HL-60 (cell line): ENCODE data around the gene EAF1.

Experiments used
- DNase-seq, 2 experiments: peaks; one replicate each; pipeline ENCODE4 v3.0.0-alpha.2; 2010 to 2020; ENCODE audit warnings: low read depth in 1 of 2, low spot score in 1 of 2
- H3K27ac ChIP-seq: fragments of 250-450 bp; sonication (Bioruptor Pico); replicated peaks from 2 replicates; pipeline ENCODE4 v1.5.1; 2020; ENCODE audit warnings: mild to moderate bottlenecking, moderate library complexity
- H3K27me3 ChIP-seq: fragments of 250-450 bp; sonication (Bioruptor Pico); 2 replicates; pipeline ENCODE4 v1.5.1; 2021; ENCODE audit warnings: mild to moderate bottlenecking, moderate library complexity; ENCODE audit not compliant: insufficient read depth, poor library complexity, severe bottlenecking
- H3K4me3 ChIP-seq: replicated peaks from 2 replicates; pipeline ENCODE4 v1.5.1; 2011; ENCODE audit warnings: mild to moderate bottlenecking, control low read depth, low read length; ENCODE audit not compliant: insufficient read depth
- GABPA ChIP-seq: IDR thresholded peaks from 2 replicates; pipeline ENCODE4 v1.6.1; 2012; ENCODE audit warnings: low read depth
- POLR2AphosphoS5 ChIP-seq: IDR thresholded peaks from 2 replicates; pipeline ENCODE4 v1.6.1; 2012; ENCODE audit warnings: low read depth
- SPI1 ChIP-seq: IDR thresholded peaks from 2 replicates; pipeline ENCODE4 v1.6.1; 2012; ENCODE audit warnings: low read depth, mild to moderate bottlenecking, borderline replicate concordance
- TF ChIP-seq, protein P1 (sequence below): IDR thresholded peaks from 2 replicates; pipeline ENCODE4 v1.6.1; 2012; ENCODE audit warnings: low read depth; ENCODE audit not compliant: insufficient replicate concordance
- TF ChIP-seq, protein P2 (sequence below): IDR thresholded peaks from one replicate; pipeline ENCODE4 v1.5.1; 2011; ENCODE audit warnings: low read length, control low read depth, inconsistent platforms; ENCODE audit not compliant: insufficient read depth

EAF1 gene

DNA sequence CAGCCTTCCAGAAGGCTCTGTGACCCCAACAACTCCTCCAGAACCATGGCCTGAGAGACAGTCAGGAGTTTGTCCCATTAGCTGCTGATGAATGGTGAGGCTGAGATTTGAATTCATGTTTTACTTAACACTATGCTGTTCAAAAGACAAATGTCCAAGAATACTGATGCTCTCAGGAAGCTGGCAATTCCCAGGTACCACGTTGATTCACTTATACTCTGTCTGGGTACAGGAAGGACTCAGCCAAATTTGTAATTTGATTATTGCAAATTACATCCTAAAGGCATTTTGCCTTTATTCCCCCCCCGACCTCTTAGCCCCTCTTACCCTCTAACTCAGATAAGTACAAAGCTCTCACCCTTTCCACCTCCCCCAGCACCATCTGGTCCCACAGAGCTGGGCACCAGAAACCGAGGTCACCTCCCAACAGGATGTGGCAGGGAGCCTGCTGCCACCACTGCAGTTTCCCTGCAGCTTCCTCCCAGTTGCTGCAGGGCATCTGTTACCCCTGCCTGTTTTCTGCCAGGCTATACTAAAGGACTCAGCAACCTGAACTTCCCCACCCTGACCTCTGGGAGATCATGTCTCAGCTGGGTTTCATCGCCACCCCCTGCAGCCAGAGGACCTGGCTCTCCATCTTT, 33.6 kb downstream of the EAF1 start:
- DNase-seq: peak; percentile 39 to 53
- TF ChIP-seq GABPA: no peak
- TF ChIP-seq SPI1: peak; percentile 33; the same call in 1 of the 2 replicates
- TF ChIP-seq POLR2AphosphoS5: peak; percentile 65
- TF ChIP-seq, protein P1, sequence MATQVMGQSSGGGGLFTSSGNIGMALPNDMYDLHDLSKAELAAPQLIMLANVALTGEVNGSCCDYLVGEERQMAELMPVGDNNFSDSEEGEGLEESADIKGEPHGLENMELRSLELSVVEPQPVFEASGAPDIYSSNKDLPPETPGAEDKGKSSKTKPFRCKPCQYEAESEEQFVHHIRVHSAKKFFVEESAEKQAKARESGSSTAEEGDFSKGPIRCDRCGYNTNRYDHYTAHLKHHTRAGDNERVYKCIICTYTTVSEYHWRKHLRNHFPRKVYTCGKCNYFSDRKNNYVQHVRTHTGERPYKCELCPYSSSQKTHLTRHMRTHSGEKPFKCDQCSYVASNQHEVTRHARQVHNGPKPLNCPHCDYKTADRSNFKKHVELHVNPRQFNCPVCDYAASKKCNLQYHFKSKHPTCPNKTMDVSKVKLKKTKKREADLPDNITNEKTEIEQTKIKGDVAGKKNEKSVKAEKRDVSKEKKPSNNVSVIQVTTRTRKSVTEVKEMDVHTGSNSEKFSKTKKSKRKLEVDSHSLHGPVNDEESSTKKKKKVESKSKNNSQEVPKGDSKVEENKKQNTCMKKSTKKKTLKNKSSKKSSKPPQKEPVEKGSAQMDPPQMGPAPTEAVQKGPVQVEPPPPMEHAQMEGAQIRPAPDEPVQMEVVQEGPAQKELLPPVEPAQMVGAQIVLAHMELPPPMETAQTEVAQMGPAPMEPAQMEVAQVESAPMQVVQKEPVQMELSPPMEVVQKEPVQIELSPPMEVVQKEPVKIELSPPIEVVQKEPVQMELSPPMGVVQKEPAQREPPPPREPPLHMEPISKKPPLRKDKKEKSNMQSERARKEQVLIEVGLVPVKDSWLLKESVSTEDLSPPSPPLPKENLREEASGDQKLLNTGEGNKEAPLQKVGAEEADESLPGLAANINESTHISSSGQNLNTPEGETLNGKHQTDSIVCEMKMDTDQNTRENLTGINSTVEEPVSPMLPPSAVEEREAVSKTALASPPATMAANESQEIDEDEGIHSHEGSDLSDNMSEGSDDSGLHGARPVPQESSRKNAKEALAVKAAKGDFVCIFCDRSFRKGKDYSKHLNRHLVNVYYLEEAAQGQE: no peak
- TF ChIP-seq, protein P2, sequence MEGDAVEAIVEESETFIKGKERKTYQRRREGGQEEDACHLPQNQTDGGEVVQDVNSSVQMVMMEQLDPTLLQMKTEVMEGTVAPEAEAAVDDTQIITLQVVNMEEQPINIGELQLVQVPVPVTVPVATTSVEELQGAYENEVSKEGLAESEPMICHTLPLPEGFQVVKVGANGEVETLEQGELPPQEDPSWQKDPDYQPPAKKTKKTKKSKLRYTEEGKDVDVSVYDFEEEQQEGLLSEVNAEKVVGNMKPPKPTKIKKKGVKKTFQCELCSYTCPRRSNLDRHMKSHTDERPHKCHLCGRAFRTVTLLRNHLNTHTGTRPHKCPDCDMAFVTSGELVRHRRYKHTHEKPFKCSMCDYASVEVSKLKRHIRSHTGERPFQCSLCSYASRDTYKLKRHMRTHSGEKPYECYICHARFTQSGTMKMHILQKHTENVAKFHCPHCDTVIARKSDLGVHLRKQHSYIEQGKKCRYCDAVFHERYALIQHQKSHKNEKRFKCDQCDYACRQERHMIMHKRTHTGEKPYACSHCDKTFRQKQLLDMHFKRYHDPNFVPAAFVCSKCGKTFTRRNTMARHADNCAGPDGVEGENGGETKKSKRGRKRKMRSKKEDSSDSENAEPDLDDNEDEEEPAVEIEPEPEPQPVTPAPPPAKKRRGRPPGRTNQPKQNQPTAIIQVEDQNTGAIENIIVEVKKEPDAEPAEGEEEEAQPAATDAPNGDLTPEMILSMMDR: no peak
- H3K27ac ChIP-seq: no peak overlapping the region
- no peak overlapping the region for H3K4me3 ChIP-seq
- H3K27me3 ChIP-seq: no peaks in the 10 kb centered on the region

DNA sequence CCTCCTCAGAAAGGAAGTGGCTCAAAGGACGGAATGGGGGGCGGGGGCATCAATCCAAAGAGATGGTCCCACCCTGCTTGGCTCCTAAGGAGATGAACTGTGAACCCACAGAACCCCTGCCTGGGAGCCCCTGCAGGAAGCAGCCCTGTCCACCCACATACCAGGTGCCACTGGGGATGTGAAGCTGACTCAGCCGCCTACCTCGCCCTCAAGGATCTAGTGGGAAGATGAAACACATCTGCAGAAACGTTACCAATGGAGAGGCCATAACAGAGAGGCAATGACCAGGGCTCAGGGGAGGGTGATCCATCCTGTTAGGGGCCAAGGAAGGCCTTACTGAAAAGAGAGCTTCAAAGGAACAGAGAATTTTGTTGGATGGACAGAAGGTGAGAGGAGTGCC, 35.1 kb downstream of the EAF1 start:
- Histone ChIP-seq H3K4me3 (no peak overlapping the region), H3K27me3 (no peaks in the 10 kb centered on the region), H3K27ac (no peak overlapping the region)
- no peak for DNase-seq
- TF ChIP-seq GABPA (no peak), POLR2AphosphoS5 (no peak)

DNA sequence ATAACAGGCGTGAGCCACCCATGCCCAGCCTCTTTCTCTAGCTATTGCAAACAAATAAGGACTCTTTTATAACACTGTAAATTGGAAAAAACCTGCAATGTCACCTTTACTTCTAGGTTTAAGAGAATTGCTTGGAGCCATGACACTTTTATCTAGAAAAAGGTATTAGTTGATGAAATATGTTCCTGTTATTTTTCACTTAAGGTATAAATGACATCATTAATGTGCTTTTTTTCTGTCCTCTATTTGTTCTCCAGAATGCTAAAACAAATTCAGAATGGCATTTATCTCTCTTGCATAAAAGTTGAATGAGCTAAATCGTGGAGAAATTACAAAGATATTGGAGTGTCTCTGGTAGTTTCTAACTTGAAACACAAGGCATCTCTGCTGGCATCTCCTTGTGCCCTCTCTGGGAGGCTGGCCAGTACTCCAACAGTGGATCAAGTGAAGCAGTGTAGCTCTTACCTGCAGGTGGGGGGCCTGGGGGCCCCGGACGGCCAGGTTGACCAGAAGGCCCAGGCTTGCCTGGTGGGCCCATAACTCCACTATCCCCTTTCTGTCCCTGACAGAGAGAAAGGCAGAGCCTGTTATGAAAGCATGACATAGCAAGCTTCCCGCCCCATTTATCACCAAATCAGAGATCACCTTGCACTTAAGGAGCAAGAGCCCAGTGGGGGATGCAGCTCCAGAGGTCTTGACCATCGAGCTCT, 38.6 kb downstream of the EAF1 start:
- Histone ChIP-seq H3K4me3 (no peak overlapping the region), H3K27me3 (no peaks in the 10 kb centered on the region), H3K27ac (no peak overlapping the region)
- DNase-seq: no peak
- TF ChIP-seq SPI1: no peak

DNA sequence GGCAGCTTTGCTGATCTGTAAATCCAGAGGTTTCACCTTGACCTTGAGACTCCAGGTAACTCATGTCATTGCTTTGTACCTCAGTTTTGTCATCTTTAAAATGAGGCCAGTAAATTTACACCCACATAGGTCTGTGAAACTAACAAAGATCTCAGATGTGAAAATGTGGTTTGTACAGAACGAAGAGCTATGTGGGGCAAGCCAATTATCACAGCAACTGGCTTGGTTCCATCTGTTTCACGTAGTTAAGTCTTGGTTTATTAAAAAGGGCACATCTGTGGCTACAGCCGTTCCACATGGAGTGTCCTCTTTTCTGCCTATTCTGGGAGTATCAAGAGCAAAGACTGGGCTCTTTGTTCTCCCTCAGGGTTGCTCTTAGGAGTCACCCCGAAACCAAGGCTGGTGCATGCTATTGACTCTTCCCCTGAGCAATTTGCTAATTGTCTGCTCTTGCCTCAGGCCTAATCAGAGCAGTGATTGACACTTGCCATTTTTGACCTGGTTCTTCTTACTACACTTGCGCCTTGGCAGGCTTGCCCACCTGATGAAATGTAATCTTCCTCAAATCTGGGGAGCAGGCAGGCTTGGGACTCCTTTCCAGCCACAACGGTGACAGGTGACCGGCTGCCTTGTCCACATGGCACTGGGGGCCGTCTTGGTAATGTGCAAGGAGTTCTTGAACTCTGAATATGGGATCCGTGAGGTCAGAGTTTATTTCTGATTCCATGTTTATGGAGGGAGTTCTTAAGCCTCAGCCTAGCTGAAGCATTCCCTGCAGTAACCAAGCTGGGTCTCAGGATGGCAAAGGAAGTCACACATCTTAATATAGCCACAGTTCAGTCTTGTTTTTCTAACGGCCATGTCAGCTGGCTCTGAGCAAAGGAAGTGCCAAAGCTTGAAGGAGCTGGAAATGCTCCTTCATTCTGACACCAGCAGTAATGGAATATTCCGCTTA, 40.1 kb downstream of the EAF1 start:
- TF ChIP-seq, protein P2: no peak
- TF ChIP-seq GABPA: no peak
- TF ChIP-seq, protein P1: no peak
- no peak for TF ChIP-seq POLR2AphosphoS5
- TF ChIP-seq SPI1: no peak
- H3K4me3 ChIP-seq: no peak overlapping the region
- DNase-seq: no peak
- H3K27ac ChIP-seq: no peak overlapping the region
- no peaks in the 10 kb centered on the region for H3K27me3 ChIP-seq
